GM10266 (cell line): Measurements from ENCODE around the gene SMIM35.

Source experiments
- DNase-seq: peaks from one replicate; pipeline ENCODE4 v3.0.0; 2012; ENCODE audit errors: extremely low spot score
- TF ChIP-seq, protein P1 (sequence below): IDR thresholded peaks from 2 replicates; pipeline ENCODE4 v1.5.1; 2012; ENCODE audit warnings: mild to moderate bottlenecking, low read depth; ENCODE audit not compliant: control insufficient read depth, insufficient read depth; ENCODE audit errors: missing control alignments

Gene SMIM35

DNA sequence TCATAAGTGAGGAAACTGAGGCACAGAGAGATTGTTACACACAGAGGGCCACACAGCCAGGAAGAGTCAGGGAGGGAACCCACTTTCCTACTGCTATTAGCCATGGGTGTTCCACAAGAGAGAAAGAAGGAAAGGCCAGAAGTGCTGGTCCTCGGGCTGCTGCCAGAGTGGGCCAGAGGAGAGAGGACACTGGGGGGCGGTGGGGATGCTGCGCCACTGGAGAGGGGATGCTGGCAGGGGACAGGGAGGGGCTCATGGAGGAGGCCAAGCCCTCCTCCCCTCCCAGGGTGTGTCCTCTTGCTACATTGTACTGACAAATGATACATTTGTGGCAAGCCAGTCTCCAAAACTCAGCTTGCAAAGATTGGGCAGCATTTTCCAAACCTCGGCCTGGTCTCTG, 90.7 kb downstream of the SMIM35 start:
- DNase-seq, result no peak
- TF ChIP-seq, protein P1, sequence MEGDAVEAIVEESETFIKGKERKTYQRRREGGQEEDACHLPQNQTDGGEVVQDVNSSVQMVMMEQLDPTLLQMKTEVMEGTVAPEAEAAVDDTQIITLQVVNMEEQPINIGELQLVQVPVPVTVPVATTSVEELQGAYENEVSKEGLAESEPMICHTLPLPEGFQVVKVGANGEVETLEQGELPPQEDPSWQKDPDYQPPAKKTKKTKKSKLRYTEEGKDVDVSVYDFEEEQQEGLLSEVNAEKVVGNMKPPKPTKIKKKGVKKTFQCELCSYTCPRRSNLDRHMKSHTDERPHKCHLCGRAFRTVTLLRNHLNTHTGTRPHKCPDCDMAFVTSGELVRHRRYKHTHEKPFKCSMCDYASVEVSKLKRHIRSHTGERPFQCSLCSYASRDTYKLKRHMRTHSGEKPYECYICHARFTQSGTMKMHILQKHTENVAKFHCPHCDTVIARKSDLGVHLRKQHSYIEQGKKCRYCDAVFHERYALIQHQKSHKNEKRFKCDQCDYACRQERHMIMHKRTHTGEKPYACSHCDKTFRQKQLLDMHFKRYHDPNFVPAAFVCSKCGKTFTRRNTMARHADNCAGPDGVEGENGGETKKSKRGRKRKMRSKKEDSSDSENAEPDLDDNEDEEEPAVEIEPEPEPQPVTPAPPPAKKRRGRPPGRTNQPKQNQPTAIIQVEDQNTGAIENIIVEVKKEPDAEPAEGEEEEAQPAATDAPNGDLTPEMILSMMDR, result no peak

DNA sequence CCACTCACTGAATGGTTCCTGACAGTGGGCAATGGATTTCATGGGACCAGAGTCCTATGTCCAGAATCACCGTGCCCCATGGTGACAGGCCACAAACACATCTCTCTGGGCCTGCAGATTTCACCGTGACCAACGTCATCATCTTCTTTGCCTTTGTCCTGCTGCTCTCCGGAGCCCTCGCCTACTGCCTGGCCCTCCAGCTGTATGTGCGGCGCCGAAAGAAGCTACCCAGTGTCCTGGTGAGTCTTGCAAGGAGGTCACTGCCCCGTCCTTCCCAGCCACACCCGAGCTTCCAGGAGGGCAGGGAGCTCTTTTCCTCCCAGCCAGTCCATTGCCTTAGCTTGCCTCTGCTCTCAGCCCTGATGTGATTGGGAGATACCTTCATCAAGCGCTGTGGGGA, 91.3 kb downstream of the SMIM35 start:
- TF ChIP-seq, protein P1, result no peak
- DNase-seq, result no peak

DNA sequence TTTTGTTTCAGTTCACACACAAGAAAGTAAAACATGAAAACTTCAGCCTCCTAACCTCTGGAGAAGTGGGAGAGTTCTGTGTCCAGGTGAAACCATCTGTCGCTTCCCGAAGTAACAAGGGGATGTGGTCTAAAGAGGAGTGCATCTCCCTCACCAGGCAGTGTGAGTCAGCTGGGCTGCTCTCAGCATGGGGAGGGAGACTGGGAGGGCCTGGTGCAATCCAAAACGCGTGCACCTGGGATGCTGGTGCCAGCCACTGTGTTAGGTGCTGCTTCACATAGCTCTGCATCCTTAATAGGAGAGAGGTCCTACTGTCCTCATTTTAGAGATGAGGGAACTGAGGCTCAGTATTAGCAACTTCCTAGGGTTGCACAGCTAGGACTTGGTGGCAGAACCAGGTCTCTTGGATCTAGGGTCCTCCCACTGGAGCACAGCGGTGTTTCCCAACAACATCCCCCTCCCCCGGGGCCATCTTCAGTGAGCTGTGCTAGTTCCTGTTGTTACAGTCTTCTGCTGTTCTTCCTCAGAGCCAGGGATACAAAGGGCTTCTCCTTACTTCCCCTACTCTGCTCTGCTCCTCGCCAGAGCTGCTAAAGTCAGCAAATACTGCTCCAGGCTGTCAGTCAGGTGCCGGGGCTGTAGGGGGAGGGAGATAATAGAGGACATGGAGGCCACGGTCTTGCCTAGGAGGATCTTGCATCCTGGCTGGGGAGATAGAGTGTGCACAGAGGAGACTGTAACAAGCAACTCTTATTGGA, 92.6 kb downstream of the SMIM35 start:
- no peak for DNase-seq
- TF ChIP-seq, protein P1, result no peak

DNA sequence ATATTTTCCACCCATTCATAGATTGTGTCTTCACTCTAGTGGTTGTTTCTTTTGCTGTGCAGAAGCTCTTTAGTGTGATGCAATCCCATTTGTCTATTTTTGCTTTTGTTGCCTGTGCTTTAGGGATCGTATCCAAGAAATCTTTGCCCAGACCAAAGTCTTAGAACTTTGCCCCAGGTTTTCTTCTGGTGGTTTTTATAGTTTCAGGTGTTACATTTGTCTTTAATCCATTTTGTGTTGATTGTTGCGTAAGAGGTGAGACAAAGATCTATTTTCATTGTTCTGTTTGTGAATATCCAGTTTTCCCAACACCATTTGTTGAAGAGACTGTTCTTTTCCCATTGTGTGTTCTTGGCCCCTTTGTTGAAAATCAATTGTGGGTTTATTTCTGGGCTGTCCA, 94.1 kb downstream of the SMIM35 start:
- no peak for DNase-seq
- TF ChIP-seq, protein P1, result no peak

DNA sequence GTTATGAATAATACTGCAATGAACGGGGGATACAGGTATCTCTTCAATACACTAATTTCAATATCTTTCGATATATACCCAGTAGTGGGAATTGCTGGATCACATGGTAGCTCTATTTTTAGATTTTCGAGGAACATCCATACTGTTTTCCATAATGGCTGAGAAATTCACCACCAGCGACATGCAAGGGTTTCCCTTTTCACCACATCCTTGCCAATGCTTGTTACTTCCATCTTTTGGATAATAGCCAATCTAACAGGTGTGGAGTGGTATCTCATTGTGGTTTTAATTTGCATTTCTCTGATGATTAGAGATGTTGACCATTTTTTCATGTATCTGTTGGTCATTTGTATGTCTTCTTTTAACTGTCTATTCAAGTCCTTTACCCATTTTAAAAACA, 94.6 kb downstream of the SMIM35 start:
- no peak for DNase-seq

DNA sequence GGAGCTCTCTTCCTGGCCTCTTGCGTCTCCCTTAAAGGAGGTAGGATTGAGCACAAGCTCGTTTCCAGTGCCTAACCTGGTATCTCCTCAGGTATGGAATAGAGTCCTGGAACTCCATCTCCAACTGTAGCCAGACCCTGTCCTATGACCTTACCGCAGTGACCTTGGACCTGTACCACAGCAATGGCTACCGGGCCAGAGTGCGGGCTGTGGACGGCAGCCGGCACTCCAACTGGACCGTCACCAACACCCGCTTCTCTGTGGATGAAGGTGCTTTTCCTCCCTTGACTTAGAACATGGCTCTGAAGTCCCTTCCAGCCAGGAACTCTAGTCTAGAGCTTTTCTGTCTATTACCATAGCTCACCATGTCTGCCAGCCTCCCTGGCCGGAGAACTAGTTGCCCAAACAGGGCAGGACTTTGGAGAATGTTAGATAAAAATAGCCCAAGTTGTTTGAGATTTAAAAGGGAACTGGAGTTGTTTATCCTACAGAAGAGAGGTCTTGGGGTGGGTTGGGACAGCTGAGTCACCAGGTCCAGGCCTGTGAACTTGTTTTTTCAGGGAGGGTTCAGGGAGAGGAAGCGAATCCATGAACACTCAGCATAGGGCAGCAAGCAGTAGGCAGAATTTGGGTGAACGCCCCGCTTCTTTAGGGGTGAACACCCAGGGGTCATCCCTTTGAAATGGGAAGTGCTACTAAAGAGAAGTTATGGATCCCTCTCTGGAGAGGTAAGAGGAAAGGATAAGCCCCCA, 97.2 kb downstream of the SMIM35 start:
- no peak for DNase-seq
- TF ChIP-seq, protein P1, result no peak

More for the DNA sequence above, 94.6 kb downstream of the SMIM35 start:
- TF ChIP-seq, protein P1, result no peak

DNA sequence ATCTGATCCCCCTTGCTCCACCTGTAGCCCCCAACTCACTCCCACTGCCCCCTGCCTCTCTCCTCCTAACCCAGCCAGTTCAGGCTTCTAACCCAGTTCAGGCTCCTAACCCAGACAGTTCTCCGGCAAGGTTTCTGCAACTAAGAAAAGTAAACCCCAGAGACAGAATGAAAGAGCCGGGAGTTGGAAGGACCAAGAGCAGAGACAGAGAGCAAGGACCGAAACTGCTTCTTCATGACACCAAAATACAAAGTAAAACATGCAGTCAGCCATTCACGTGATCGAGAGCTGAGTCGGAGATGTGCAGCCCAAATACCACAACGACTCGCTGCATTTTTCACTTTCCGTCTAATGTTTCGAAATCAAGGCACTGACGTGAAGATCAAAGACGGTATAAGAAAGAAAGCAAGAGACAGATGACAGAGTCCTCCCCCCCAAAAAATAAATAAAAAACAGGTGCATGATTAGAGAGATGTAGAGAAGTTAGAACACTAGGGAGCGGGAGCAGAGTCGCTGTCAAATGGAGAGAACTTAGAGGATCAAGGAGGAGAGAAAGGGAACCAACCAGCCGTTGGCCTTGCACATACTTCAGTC, 99.7 kb downstream of the SMIM35 start:
- TF ChIP-seq, protein P1, result no peak
- DNase-seq, result peak; percentile 83
